GM18498 (cell line): ENCODE measurements around the gene EBF4.

Experiments
- ATAC-seq: cut with Tn5 transposase; IDR thresholded peaks from one replicate; pipeline ENCODE4 v1.9.1; 2021; ENCODE audit warnings: mild to moderate bottlenecking, moderate library complexity; ENCODE audit not compliant: unreplicated experiment

The EBF4 gene

GRCh38 chr20:2692036-2692885 lies at the start of gene EBF4:
Gene EBF4 (plus strand): TSS chr20:2692780. CDS start chr20:2693646, 866 bp downstream.
- peak; percentile 44 for ATAC-seq

- ATAC-seq: no peak
Measured at GRCh38 chr20:2643708-2644107, 48.9 kb upstream of the EBF4 start.

GRCh38 chr20:2651772-2652723 lies 40.5 kb upstream of the EBF4 start, which contains the start of gene NOP56:
Gene NOP56 (plus strand): TSS chr20:2652632. CDS start chr20:2652661, 29 bp downstream.
- peak; percentile 85 for ATAC-seq

- peak; percentile 47 for ATAC-seq
Measured at GRCh38 chr20:2652724-2653555, 39.6 kb upstream of the EBF4 start.

GRCh38 chr20:2653556-2654383 lies 38.8 kb upstream of the EBF4 start:
- no peak for ATAC-seq

GRCh38 chr20:2654384-2654822 lies 38.2 kb upstream of the EBF4 start:
- no peak for ATAC-seq

GRCh38 chr20:2654831-2655230 lies 37.7 kb upstream of the EBF4 start:
- no peak for ATAC-seq

- no peak for ATAC-seq
Measured at GRCh38 chr20:2655331-2656116, 37.1 kb upstream of the EBF4 start.

- ATAC-seq: no peak
Measured at GRCh38 chr20:2656471-2657117, 36.0 kb upstream of the EBF4 start.

GRCh38 chr20:2657241-2657640 lies 35.3 kb upstream of the EBF4 start:
- no peak for ATAC-seq

GRCh38 chr20:2657674-2658073 lies 34.9 kb upstream of the EBF4 start:
- ATAC-seq: no peak

GRCh38 chr20:2658414-2659354 lies 33.9 kb upstream of the EBF4 start:
- ATAC-seq: no peak

GRCh38 chr20:2659547-2659946 lies 33.0 kb upstream of the EBF4 start:
- ATAC-seq: no peak

- no peak for ATAC-seq
Measured at GRCh38 chr20:2663364-2663886, 29.2 kb upstream of the EBF4 start.

- peak; percentile 87 for ATAC-seq
Measured at GRCh38 chr20:2663887-2664719, 28.5 kb upstream of the EBF4 start, which contains the start of gene IDH3B. Gene IDH3B (minus strand): TSS chr20:2664216. CDS start chr20:2664188, 28 bp downstream.

GRCh38 chr20:2671977-2672376 lies 20.6 kb upstream of the EBF4 start:
- ATAC-seq: no peak
